ENCODE results near the gene IFT88. TPM values are rescaled to one million over a fixed set of nuclear protein-coding genes. Genes with fewer than 3 reads are reported as not detected.

IFT88 gene
- total and polyA plus RNA-seq, 9 of the 15 experiments (the other 6 are each of a cell fraction or from before 2014, with no cell fraction given): 8.3 to 13.5 (median 10.0) TPM

- TF ChIP-seq MAFG (tag; conservative IDR thresholded peaks at IDR 0.05) (no peak), TAF15 (IDR thresholded peaks at IDR 0.05; ENCODE audit: low read depth, low read length) (no peak), DACH1 (IDR thresholded peaks at IDR 0.05; ENCODE audit: partially characterized antibody) (no peak), GABPB1 (CRISPR knock-in tag; IDR thresholded peaks at IDR 0.05) (no peak), ZNF384 (IDR thresholded peaks at IDR 0.05; ENCODE audit: low read depth, low read length) (no peak), PHTF2 (CRISPR knock-in tag; IDR thresholded peaks at IDR 0.05) (no peak)
- TF ChIP-seq, protein P1, sequence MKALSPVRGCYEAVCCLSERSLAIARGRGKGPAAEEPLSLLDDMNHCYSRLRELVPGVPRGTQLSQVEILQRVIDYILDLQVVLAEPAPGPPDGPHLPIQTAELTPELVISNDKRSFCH (CRISPR knock-in tag; IDR thresholded peaks at IDR 0.05): no peak
- TF ChIP-seq, protein P1 (tag; IDR thresholded peaks at IDR 0.05): no peak
These were observed 161.8 kb downstream of the IFT88 start (continued) for GRCh38 chr13:20728579-20729311.

- Histone ChIP-seq H3K9ac (ENCODE audit: insufficient read depth in 1 of 2, low read depth in 2 of 2, low read length in 2 of 2) (no peak overlapping the region; a peak in 1 of 4 replicates), H3K27ac (ENCODE audit: extremely low read depth, low read depth, low read length) (no peak overlapping the region), H3K9me1 (ENCODE audit: control insufficient read depth, insufficient read depth, low read length) (no peaks in the 10 kb centered on the region), H3K4me3 (no peak overlapping the region), H3K9me3 (replicated peaks; ENCODE audit: control insufficient read depth, insufficient read depth, low read depth, low read length) (no peaks in the 10 kb centered on the region), H3K79me2 (ENCODE audit: control insufficient read depth, insufficient read depth, low read length) (no peaks in the 10 kb centered on the region), H3K36me3 (ENCODE audit: control insufficient read depth, insufficient read depth, low read length) (no peaks in the 10 kb centered on the region), H3K4me1 (replicated peaks in 1 of 2; ENCODE audit: control insufficient read depth in 2 of 2, insufficient read depth in 2 of 2, low read length in 2 of 2) (no peaks in the 10 kb centered on the region; a peak in 1 of 5 replicates), H2AFZ (ENCODE audit: low read depth, low read length) (no peak overlapping the region), H3K27me3 (ENCODE audit: control insufficient read depth in 2 of 2, insufficient read depth in 2 of 2, low read length in 2 of 2) (no peaks in the 10 kb centered on the region), H4K20me1 (replicated peaks; ENCODE audit: control insufficient read depth, insufficient read depth, low read length) (no peaks in the 10 kb centered on the region), H3K4me2 (ENCODE audit: insufficient read depth, low read length) (no peak overlapping the region)
- in situ Hi-C loops (cut with MboI) (no loop called here), intact Hi-C loops (cut with micrococcal nuclease) (no loop called here)
- no peak for FAIRE-seq
- no peak for ATAC-seq
- BruUV-seq (replicated peaks): no TSS peak
- ChIA-PET POLR2A (interaction anchor here (0.6 kb wide), 1 partner anchor 361 kb away, joined by 4 read pairs; no protein-coding TSS in a partner anchor), CTCF (ENCODE audit: low intra/inter-chr PET ratio) (no interaction called here)
- 78% methylated on average over 22 of the region's 33 CpGs for WGBS (ENCODE audit: insufficient coverage, low coverage, missing lambda C conversion rate)
- DNase-seq (ENCODE audit: extremely low read depth in 1 of 4, low spot score in 3 of 4): no peak
- TF ChIP-seq FOXM1 (IDR thresholded peaks at IDR 0.05; ENCODE audit: low read depth): no peak
- no peak for TF ChIP-seq FOXM1 (CRISPR knock-in tag; IDR thresholded peaks at IDR 0.05; ENCODE audit: low read depth)
- TF ChIP-seq FUS (optimal IDR thresholded peaks at IDR 0.05; ENCODE audit: low read depth, low read length): no peak
- no peak for TF ChIP-seq ZFP30 (CRISPR knock-in tag; IDR thresholded peaks at IDR 0.05; ENCODE audit: borderline replicate concordance)
- TF ChIP-seq TOE1 (IDR thresholded peaks at IDR 0.05; ENCODE audit: borderline replicate concordance): no peak
- TF ChIP-seq TOE1 (CRISPR knock-in tag; IDR thresholded peaks at IDR 0.05; ENCODE audit: borderline replicate concordance, low read depth): no peak
- TF ChIP-seq RAD51 (IDR thresholded peaks at IDR 0.05; ENCODE audit: borderline replicate concordance, low read depth): no peak
- no peak for TF ChIP-seq RCOR1 (IDR thresholded peaks at IDR 0.05; ENCODE audit: borderline replicate concordance in 1 of 2, low read depth in 2 of 2, low read length in 2 of 2)
These were observed 163.0 kb downstream of the IFT88 start for GRCh38 chr13:20729633-20730585.

Measured in K562 (cell line).